Stimulated activated naive CD8-positive, alpha-beta T cell treated with anti-CD3 and anti-CD28 coated beads, Interleukin-15, Interleukin-2, amounts not matched to agents 100 ng/mL and 50 ng/mL, for 24 hours (primary cell): Measurements from ENCODE around the gene TMEM174.

Source experiments
- H3K27ac Mint-ChIP-seq: one replicate; pipeline ENCODE4 v1.8.0; 2021; ENCODE audit warnings: mild to moderate bottlenecking, mixed read lengths
- H3K27me3 Mint-ChIP-seq: one replicate; pipeline ENCODE4 v1.8.0; 2021; ENCODE audit warnings: mixed read lengths
- H3K36me3 Mint-ChIP-seq: one replicate; pipeline ENCODE4 v1.8.0; 2021; ENCODE audit warnings: low read depth, mixed read lengths
- H3K4me1 Mint-ChIP-seq: one replicate; pipeline ENCODE4 v1.8.0; 2021; ENCODE audit warnings: low read depth, mixed read lengths
- H3K4me3 Mint-ChIP-seq: one replicate; pipeline ENCODE4 v1.8.0; 2021; ENCODE audit warnings: mild to moderate bottlenecking, mixed read lengths
- H3K9me3 Mint-ChIP-seq: one replicate; pipeline ENCODE4 v1.8.0; 2021; ENCODE audit warnings: mixed read lengths

Gene TMEM174

DNA sequence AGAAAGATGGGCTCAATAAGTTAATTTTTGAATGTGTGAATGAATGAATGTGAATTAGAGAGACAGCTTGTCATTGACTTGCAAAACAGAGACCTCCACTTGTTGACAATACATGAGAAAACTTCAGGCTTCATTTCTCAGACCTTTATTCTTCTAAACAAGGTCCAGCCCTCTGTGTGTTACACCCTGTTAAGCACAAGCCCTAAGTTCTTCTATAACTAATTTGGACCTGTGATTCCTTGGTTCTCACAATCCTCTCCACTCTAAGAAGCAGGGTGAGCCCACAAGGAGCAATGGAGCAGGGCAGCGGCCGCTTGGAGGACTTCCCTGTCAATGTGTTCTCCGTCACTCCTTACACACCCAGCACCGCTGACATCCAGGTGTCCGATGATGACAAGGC lies at the start of gene TMEM174:
Gene TMEM174 (plus strand): TSS at position 243 of the 400 bp plus-strand sequence. CDS start 51 bp downstream, at position 294.
- Mint-ChIP-seq H3K4me1 (no peaks in the 10 kb centered on the region), H3K9me3 (peaks cover 4% of the 10 kb centered on the region), H3K27me3 (peaks cover 94% of the 10 kb centered on the region), H3K4me3 (no peak within 1 kb of the TSS), H3K36me3 (no peaks in the 10 kb centered on the region), H3K27ac (no peak within 1 kb of the TSS)

- no peak overlapping the region for H3K4me3 Mint-ChIP-seq
- peaks cover 74% of the 10 kb centered on the region for H3K27me3 Mint-ChIP-seq
- no peaks in the 10 kb centered on the region for H3K36me3 Mint-ChIP-seq
- H3K9me3 Mint-ChIP-seq, result no peaks in the 10 kb centered on the region
- no peak overlapping the region for H3K27ac Mint-ChIP-seq
- H3K4me1 Mint-ChIP-seq, result peaks cover 27% of the 10 kb centered on the region
These were observed 47.7 kb upstream of the TMEM174 start for GRCh38 chr5:73125289-73125688.

DNA sequence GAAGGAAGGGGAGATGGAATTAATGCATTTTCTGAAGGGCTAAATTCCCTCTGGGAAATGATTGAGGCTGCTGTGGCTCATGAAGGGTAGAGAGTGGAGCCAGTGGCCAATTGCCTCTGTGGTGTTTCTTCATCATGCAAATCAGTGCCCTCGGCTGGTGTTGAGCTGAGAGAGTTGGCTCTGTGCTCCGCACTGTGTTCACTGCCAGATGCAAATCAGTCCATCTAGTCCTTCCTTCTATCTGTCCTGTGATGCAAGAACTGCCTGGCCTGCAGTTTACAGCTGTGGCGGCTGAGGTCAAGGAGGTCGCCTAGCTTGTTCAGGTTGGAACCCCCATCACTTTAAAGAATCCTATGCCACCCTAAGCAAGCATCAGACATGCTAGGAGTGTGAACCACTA lies 46.6 kb upstream of the TMEM174 start:
- no peak overlapping the region for H3K27ac Mint-ChIP-seq
- peaks cover 70% of the 10 kb centered on the region for H3K27me3 Mint-ChIP-seq
- H3K9me3 Mint-ChIP-seq, result no peaks in the 10 kb centered on the region
- no peak overlapping the region for H3K4me3 Mint-ChIP-seq
- peaks cover 22% of the 10 kb centered on the region for H3K4me1 Mint-ChIP-seq
- no peaks in the 10 kb centered on the region for H3K36me3 Mint-ChIP-seq

DNA sequence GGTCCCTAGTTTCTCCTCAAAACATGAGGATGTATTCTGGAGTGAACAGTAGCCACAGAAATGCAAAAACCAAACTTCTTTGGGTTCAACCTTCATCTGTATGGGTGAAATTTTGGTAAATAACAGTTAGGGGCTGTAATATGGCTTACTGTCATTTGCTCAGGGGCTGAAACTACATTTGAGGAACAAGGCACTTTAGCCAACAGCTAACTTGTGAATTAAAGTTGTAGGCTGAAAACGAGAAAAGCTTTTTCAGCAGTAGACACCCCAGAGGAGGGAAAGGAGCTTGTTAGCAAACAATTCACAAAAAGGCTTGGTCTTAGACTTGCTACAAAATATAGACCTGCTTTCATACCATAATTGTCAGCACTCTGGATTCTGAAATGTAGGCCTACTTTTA lies 46.0 kb upstream of the TMEM174 start:
- no peak overlapping the region for H3K27ac Mint-ChIP-seq
- no peak overlapping the region for H3K4me3 Mint-ChIP-seq
- peaks cover 65% of the 10 kb centered on the region for H3K27me3 Mint-ChIP-seq
- no peaks in the 10 kb centered on the region for H3K9me3 Mint-ChIP-seq
- H3K4me1 Mint-ChIP-seq, result peaks cover 18% of the 10 kb centered on the region
- no peaks in the 10 kb centered on the region for H3K36me3 Mint-ChIP-seq

GRCh38 chr5:73129143-73129542 lies 43.9 kb upstream of the TMEM174 start:
- Mint-ChIP-seq H3K27me3 (peaks cover 60% of the 10 kb centered on the region), H3K4me1 (peaks cover under 1% of the 10 kb centered on the region), H3K36me3 (no peaks in the 10 kb centered on the region)

DNA sequence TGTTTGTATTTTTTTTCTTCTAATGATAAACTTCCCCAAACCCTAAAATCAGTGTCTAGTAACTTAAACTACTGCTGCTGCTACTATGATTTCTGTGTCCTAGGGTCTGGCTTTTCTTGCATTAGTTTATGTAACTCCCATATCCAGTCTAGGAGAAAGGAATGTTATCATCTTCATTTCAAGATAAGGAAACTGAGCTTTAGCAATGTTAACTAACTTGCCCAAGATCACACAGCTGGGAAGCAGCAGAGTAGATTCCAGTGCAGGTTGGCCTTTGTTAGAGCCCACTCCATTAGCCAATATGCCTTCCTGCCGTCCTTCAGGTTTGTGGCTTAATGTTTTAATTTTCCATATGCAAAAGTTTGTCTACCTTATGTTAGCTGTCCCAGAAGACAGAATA lies 42.2 kb upstream of the TMEM174 start:
- Mint-ChIP-seq H3K27ac (no peak overlapping the region), H3K4me3 (no peak overlapping the region), H3K36me3 (no peaks in the 10 kb centered on the region), H3K27me3 (peaks cover 62% of the 10 kb centered on the region), H3K4me1 (no peaks in the 10 kb centered on the region), H3K9me3 (no peaks in the 10 kb centered on the region)

More at GRCh38 chr5:73129143-73129542, 43.9 kb upstream of the TMEM174 start:
- Mint-ChIP-seq H3K9me3 (no peaks in the 10 kb centered on the region), H3K4me3 (no peak overlapping the region), H3K27ac (no peak overlapping the region)

DNA sequence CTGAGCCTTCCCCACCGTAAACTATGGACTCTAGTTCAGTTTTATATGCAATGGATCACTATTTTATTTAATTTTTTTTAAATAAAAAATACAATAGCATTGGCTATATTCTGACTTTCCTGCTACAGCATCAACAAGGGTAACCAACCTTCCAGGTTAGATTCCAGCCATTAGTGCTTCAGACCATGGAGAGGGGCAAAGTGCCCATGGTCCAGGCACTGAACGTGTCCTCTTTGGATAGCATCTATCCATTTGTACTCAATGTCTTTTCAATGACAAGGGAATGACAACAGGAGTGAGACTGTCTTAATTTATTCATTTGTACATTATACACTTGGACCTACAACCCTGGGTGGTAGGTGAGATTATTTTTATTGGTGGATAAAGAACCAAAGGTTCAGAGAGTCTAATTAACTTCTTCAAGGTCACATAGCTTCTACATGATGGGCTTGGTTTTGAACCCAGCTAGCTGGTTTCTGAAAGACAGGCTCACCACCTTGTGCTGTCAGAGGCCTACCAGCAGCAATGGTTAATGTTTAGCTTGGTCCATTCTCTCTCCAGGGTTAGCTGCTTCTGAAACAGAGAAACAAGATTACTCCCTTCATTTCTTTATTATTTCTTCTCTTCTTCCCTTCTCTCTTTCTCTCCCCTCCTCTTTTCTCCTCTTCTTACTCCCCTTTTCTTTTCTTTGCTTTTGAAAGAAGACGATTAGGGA lies 41.1 kb upstream of the TMEM174 start:
- H3K27ac Mint-ChIP-seq, result no peak overlapping the region
- H3K4me3 Mint-ChIP-seq, result no peak overlapping the region
- no peaks in the 10 kb centered on the region for H3K36me3 Mint-ChIP-seq
- H3K9me3 Mint-ChIP-seq, result no peaks in the 10 kb centered on the region
- peaks cover 54% of the 10 kb centered on the region for H3K27me3 Mint-ChIP-seq
- no peaks in the 10 kb centered on the region for H3K4me1 Mint-ChIP-seq

- H3K36me3 Mint-ChIP-seq, result no peaks in the 10 kb centered on the region
- H3K4me1 Mint-ChIP-seq, result no peaks in the 10 kb centered on the region
- no peak overlapping the region for H3K27ac Mint-ChIP-seq
- H3K4me3 Mint-ChIP-seq, result no peak overlapping the region
- no peaks in the 10 kb centered on the region for H3K9me3 Mint-ChIP-seq
- H3K27me3 Mint-ChIP-seq, result peaks cover 61% of the 10 kb centered on the region
These were observed 40.2 kb upstream of the TMEM174 start for GRCh38 chr5:73132759-73133158.

- Mint-ChIP-seq H3K4me1 (no peaks in the 10 kb centered on the region), H3K4me3 (no peak overlapping the region), H3K27me3 (peaks cover 57% of the 10 kb centered on the region), H3K36me3 (no peaks in the 10 kb centered on the region), H3K9me3 (no peaks in the 10 kb centered on the region), H3K27ac (no peak overlapping the region)
These were observed 38.0 kb upstream of the TMEM174 start for GRCh38 chr5:73135021-73135420.

DNA sequence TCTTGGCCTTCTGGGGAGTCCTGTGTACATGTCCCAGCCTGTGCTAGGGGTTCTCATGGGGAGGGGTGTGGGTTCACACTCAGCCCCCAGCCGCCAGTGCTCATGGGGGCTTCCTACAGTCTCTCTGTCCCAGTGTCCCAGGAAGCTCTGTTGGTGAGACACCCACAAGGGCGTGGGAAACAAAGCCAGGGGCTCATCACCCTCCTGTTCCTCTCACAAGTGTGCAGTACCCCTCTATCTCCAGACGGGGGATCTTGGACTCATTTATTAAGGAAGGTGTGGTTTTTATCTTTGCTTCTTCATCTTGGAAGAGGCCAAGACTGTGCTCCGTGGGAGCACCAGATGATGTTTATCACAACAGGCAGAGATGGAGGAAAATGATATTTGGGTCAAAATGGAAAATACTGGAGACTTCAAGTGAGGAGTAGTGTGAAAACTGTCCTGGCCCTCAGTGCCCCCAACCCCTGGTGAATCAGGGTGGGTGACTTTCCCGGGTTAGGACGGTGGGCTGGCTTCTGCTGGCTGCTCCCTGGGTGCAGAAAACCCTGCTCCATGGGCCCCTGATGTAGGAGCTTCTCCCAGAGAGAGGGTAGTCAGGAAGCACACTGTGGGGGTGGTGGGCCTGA lies 37.5 kb upstream of the TMEM174 start:
- Mint-ChIP-seq H3K9me3 (no peaks in the 10 kb centered on the region), H3K36me3 (no peaks in the 10 kb centered on the region), H3K4me1 (no peaks in the 10 kb centered on the region), H3K27me3 (peaks cover 58% of the 10 kb centered on the region), H3K4me3 (no peak overlapping the region), H3K27ac (no peak overlapping the region)

- H3K9me3 Mint-ChIP-seq, result no peaks in the 10 kb centered on the region
- H3K4me3 Mint-ChIP-seq, result no peak overlapping the region
- H3K27me3 Mint-ChIP-seq, result peaks cover 61% of the 10 kb centered on the region
- no peak overlapping the region for H3K27ac Mint-ChIP-seq
- H3K4me1 Mint-ChIP-seq, result no peaks in the 10 kb centered on the region
- H3K36me3 Mint-ChIP-seq, result no peaks in the 10 kb centered on the region
These were observed 36.9 kb upstream of the TMEM174 start for GRCh38 chr5:73136055-73136562.

DNA sequence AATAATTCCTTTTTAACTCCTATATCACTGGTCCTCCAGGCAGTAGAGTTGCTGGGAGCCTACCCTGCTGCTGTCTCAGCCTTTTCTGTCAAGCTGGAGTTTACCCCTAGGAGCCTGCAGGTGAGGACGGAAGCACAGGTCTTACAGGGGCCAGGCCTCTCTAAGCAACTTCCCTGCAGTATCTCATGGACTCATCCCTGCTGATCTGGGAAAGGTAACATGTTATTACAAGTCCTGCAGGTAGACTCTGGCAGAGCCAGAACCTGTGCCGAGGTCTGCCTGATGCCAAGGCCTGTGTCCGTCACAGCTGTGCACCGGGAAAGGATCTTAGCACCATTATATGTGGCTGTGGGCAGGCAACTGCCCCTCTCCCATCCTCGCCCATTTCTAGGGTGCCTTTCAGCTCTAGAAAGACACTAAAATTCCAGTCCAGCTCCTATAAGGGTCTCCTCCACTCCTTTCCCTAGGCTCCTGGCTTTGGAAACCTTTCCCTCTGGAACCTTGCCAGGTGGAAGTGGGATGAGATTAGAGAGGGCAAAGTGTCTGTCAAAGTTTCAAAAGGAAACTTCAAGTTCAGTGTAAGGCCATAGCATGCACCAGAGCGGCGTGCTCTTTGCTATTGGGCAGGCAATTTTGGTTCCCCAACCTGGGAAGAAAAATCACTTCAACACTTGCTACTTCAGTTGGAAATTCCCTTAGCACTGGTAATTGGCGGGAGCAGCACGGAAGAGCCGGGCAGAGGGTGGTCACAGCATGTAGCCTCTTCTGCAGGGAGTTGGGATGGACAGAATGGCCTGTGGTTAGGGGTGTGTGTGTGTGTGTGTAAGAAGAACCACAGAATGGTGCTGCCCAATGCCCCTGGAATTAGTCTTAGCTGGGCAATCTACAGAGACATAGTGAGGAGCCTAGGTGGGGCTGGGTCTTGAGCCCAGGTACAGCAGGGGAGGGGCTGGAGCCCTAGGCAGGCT lies 35.1 kb upstream of the TMEM174 start:
- no peaks in the 10 kb centered on the region for H3K36me3 Mint-ChIP-seq
- no peak overlapping the region for H3K4me3 Mint-ChIP-seq
- no peak overlapping the region for H3K27ac Mint-ChIP-seq
- H3K27me3 Mint-ChIP-seq, result peaks cover 69% of the 10 kb centered on the region
- no peaks in the 10 kb centered on the region for H3K9me3 Mint-ChIP-seq
- H3K4me1 Mint-ChIP-seq, result no peaks in the 10 kb centered on the region

GRCh38 chr5:73139485-73139884 lies 33.5 kb upstream of the TMEM174 start:
- no peak overlapping the region for H3K27ac Mint-ChIP-seq
- peaks cover 78% of the 10 kb centered on the region for H3K27me3 Mint-ChIP-seq
- no peaks in the 10 kb centered on the region for H3K4me1 Mint-ChIP-seq
- H3K4me3 Mint-ChIP-seq, result no peak overlapping the region
- H3K9me3 Mint-ChIP-seq, result no peaks in the 10 kb centered on the region
- no peaks in the 10 kb centered on the region for H3K36me3 Mint-ChIP-seq

DNA sequence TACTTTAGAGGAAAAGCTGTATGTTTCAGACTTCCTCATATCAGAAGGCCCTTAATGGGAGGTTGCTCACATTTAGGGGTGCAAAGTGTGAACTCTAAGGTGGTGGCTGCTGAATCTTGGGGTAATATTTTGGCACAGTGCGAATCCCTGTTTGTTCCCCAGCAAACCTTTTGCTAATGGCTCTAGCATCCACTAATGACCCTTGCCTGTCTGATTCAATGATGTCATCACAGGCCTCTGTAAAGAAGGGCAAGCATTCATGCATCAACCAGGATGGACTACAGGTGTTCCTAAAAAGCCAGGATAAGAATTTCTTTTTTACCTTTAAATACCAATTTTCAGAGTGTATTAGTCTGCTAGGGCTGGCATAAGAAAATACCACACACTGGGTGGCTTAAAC lies 32.2 kb upstream of the TMEM174 start:
- no peak overlapping the region for H3K27ac Mint-ChIP-seq
- peaks cover 76% of the 10 kb centered on the region for H3K27me3 Mint-ChIP-seq
- H3K4me3 Mint-ChIP-seq, result no peak overlapping the region
- no peaks in the 10 kb centered on the region for H3K9me3 Mint-ChIP-seq
- H3K4me1 Mint-ChIP-seq, result no peaks in the 10 kb centered on the region
- H3K36me3 Mint-ChIP-seq, result no peaks in the 10 kb centered on the region

GRCh38 chr5:73142035-73142434 lies 31.0 kb upstream of the TMEM174 start:
- H3K4me1 Mint-ChIP-seq, result no peaks in the 10 kb centered on the region
- no peaks in the 10 kb centered on the region for H3K9me3 Mint-ChIP-seq
- H3K27ac Mint-ChIP-seq, result no peak overlapping the region
- H3K4me3 Mint-ChIP-seq, result no peak overlapping the region
- H3K27me3 Mint-ChIP-seq, result peaks cover 82% of the 10 kb centered on the region
- no peaks in the 10 kb centered on the region for H3K36me3 Mint-ChIP-seq
